Measurements from ENCODE around the gene SOSTDC1.

The SOSTDC1 gene

GRCh38 chr7:16417906-16418305 is 47.6 kb downstream of the SOSTDC1 start:
- no peak for DNase-seq

GRCh38 chr7:16416289-16417282 is 49.0 kb downstream of the SOSTDC1 start:
- peak; percentile 62 for DNase-seq

- DNase-seq, result no peak
Observed at GRCh38 chr7:16412274-16413254, 53.0 kb downstream of the SOSTDC1 start.
